ENCODE data around the gene PCLO. TPM values are rescaled to one million over a fixed set of nuclear protein-coding genes. Genes with fewer than 3 reads are reported as not detected.

Gene PCLO
- polyA plus RNA-seq, 3 donors: not detected

GRCh38 chr7:82726038-82726800 lies 436.5 kb downstream of the PCLO start:
- intact Hi-C loops (cut with micrococcal nuclease): no loop called here
- Histone ChIP-seq H3K27ac (ENCODE audit: low read depth in 1 of 2, low read length in 2 of 2) (no peak overlapping the region), H3K79me2 (ENCODE audit: insufficient read depth, low read length) (no peaks in the 10 kb centered on the region), H3K36me3 (replicated peaks in 1 of 2; ENCODE audit: control insufficient read depth in 1 of 2, insufficient read depth in 2 of 2, low read length in 2 of 2) (no peaks in the 10 kb centered on the region), H3K4me1 (ENCODE audit: control insufficient read depth in 1 of 2, insufficient read depth in 2 of 2, low read length in 2 of 2) (no peaks in the 10 kb centered on the region), H3K9me3 (replicated peaks in 1 of 2; ENCODE audit: control insufficient read depth in 1 of 2, insufficient read depth in 1 of 2, low read length in 2 of 2) (no peaks in the 10 kb centered on the region), H3K4me3 (replicated peaks in 1 of 3; ENCODE audit: low read depth in 2 of 3, low read length in 3 of 3) (no peak overlapping the region), H4K20me1 (ENCODE audit: insufficient read depth, low read length) (no peaks in the 10 kb centered on the region), H3K27me3 (ENCODE audit: control insufficient read depth in 2 of 2, insufficient read depth in 2 of 2, low read length in 2 of 2) (no peaks in the 10 kb centered on the region), H3K4me2 (replicated peaks; ENCODE audit: extremely low read depth, low read length, poor library complexity, severe bottlenecking) (no peak overlapping the region), H3K9ac (ENCODE audit: insufficient read depth, low read length, poor library complexity, severe bottlenecking) (no peak overlapping the region), H2AFZ (ENCODE audit: insufficient read depth, low read depth, low read length, poor library complexity, severe bottlenecking) (no peak overlapping the region)
- 100% methylated on average over 4 of the region's 7 CpGs for WGBS (ENCODE audit: insufficient coverage)
- H3K4me1 Mint-ChIP-seq: no peaks in the 10 kb centered on the region
- H3K27me3 Mint-ChIP-seq (ENCODE audit: low read depth in 3 of 3): peaks cover 0 to 1% (median 0%) of the 10 kb centered on the region in 3 donors
- no peak for DNase-seq
- no peak for TF ChIP-seq CTCF (IDR thresholded peaks at IDR 0.05)
- no peak overlapping the region for H3K27ac Mint-ChIP-seq
- no peaks in the 10 kb centered on the region for H3K9me3 Mint-ChIP-seq
- H3K36me3 Mint-ChIP-seq: no peaks in the 10 kb centered on the region
- no peak overlapping the region for H3K4me3 Mint-ChIP-seq

- no peaks in the 10 kb centered on the region for H3K27me3 ChIP-seq (ENCODE audit: control insufficient read depth in 2 of 2, insufficient read depth in 2 of 2, low read length in 2 of 2)
- no peak overlapping the region for H2AFZ ChIP-seq (ENCODE audit: insufficient read depth, low read depth, low read length, poor library complexity, severe bottlenecking)
- H3K9me3 ChIP-seq (replicated peaks in 1 of 2; ENCODE audit: control insufficient read depth in 1 of 2, insufficient read depth in 1 of 2, low read length in 2 of 2): no peaks in the 10 kb centered on the region
- H3K27ac Mint-ChIP-seq: no peak overlapping the region
- no peak overlapping the region for H3K4me3 Mint-ChIP-seq
- no peaks in the 10 kb centered on the region for H4K20me1 ChIP-seq (ENCODE audit: insufficient read depth, low read length)
- WGBS (ENCODE audit: insufficient coverage): no CpG with 5 or more reads among the region's 1 CpG
- H3K36me3 Mint-ChIP-seq: no peaks in the 10 kb centered on the region
- H3K4me2 ChIP-seq (replicated peaks; ENCODE audit: extremely low read depth, low read length, poor library complexity, severe bottlenecking): no peak overlapping the region
- no peak overlapping the region for H3K9ac ChIP-seq (ENCODE audit: insufficient read depth, low read length, poor library complexity, severe bottlenecking)
- H3K36me3 ChIP-seq (replicated peaks in 1 of 2; ENCODE audit: control insufficient read depth in 1 of 2, insufficient read depth in 2 of 2, low read length in 2 of 2): no peaks in the 10 kb centered on the region
- no peaks in the 10 kb centered on the region for H3K9me3 Mint-ChIP-seq
- TF ChIP-seq CTCF (IDR thresholded peaks at IDR 0.05): no peak
- H3K4me1 Mint-ChIP-seq: no peaks in the 10 kb centered on the region
- H3K27me3 Mint-ChIP-seq (ENCODE audit: low read depth in 3 of 3): peaks cover 0 to 1% (median 0%) of the 10 kb centered on the region in 3 donors
- no peak overlapping the region for H3K4me3 ChIP-seq (replicated peaks in 1 of 3; ENCODE audit: low read depth in 2 of 3, low read length in 3 of 3)
- intact Hi-C loops (cut with micrococcal nuclease): no loop called here
- no peaks in the 10 kb centered on the region for H3K4me1 ChIP-seq (ENCODE audit: control insufficient read depth in 1 of 2, insufficient read depth in 2 of 2, low read length in 2 of 2)
- no peak overlapping the region for H3K27ac ChIP-seq (ENCODE audit: low read depth in 1 of 2, low read length in 2 of 2)
- DNase-seq: no peak
- no peaks in the 10 kb centered on the region for H3K79me2 ChIP-seq (ENCODE audit: insufficient read depth, low read length)
Measured at GRCh38 chr7:82723411-82723810, 439.3 kb downstream of the PCLO start.
